Peyer's patch (tissue), 4 donors: ENCODE measurements around the gene KRTAP9-9.

Source experiments
- POLR2A ChIP-seq, 2 donors: fragments of 450-650 bp; IDR thresholded peaks; one replicate each; pipeline ENCODE4 v1.5.1; 2017; ENCODE audit warnings: antibody characterized with exemption in 2 of 2, mild to moderate bottlenecking in 2 of 2, moderate library complexity in 2 of 2
- TF ChIP-seq, protein P1 (sequence below), 6 experiments: fragments of 450-650 bp in 4 of 6; fragments of 200-600 bp in 2 of 6; sonication (generic) in 1 of 6; IDR thresholded peaks; one replicate each; pipeline ENCODE4 v1.5.1; 2017 to 2019; ENCODE audit warnings: antibody characterized with exemption in 6 of 6, mild to moderate bottlenecking in 3 of 6, moderate library complexity in 1 of 6

DNA sequence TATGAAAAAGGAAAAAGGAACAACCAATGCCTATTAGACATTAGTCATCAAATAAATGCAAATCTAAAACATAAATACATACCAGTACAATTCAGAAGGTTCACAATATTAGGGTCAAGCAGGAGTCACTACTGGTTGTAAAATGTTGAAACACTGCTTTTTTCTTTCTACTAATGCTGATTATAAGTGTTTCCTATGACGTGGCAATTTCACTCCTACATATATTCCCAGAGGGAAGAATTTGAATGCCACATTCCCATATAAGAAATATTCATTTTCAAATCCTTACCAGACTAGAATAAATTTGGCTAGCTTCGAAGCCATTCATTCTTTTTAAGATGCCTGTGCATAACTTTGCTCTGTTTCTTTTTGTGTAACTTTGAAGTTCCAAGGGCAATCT is 31.4 kb upstream of the KRTAP9-9 start:
- TF ChIP-seq, protein P1, sequence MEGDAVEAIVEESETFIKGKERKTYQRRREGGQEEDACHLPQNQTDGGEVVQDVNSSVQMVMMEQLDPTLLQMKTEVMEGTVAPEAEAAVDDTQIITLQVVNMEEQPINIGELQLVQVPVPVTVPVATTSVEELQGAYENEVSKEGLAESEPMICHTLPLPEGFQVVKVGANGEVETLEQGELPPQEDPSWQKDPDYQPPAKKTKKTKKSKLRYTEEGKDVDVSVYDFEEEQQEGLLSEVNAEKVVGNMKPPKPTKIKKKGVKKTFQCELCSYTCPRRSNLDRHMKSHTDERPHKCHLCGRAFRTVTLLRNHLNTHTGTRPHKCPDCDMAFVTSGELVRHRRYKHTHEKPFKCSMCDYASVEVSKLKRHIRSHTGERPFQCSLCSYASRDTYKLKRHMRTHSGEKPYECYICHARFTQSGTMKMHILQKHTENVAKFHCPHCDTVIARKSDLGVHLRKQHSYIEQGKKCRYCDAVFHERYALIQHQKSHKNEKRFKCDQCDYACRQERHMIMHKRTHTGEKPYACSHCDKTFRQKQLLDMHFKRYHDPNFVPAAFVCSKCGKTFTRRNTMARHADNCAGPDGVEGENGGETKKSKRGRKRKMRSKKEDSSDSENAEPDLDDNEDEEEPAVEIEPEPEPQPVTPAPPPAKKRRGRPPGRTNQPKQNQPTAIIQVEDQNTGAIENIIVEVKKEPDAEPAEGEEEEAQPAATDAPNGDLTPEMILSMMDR (IDR thresholded peaks at IDR 0.05): no peak
- TF ChIP-seq POLR2A (IDR thresholded peaks at IDR 0.05): no peak
